ENCODE measurements around the gene TRMO.
A peak's percentile ranks its signal among the peaks of the same experiment; 100 is the strongest.

DNA sequence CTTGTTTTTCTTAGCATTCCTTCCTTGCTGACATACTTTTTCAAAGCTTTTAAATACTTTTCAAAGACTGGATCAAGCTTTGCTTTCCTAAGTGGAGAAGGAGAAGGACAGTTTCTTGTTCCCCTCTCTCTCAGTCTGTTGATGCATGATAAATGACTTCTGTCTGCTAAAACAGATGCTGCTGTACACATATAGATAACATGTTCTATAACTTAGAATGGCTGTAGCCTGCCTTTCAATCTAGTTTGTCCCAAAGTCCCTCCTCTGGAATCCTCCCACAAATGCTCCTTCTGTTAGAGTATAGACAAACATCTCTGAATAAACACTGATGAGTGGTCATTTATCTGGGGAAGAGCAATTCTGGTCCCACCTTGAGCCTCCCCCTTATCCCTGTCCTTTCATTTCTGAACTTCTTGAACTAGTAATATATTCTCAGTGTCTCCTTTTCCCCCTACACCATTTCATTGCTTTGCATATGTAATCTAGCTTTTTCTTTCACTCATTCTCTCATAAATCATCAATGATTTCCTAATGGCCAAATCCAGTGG is 21.1 kb upstream of the TRMO start:
- no peak for TF ChIP-seq EZH2 (IDR thresholded peaks at IDR 0.05; ENCODE audit: borderline replicate concordance, low read depth, low read length)
- TF ChIP-seq ZFX (CRISPR knock-in tag; IDR thresholded peaks at IDR 0.05) = no peak
- TF ChIP-seq TCF7L2 (IDR thresholded peaks at IDR 0.05; ENCODE audit: low read depth, low read length) = no peak
- TF ChIP-seq CREB1 (IDR thresholded peaks at IDR 0.05) = peak; percentile 70; the same call in 1 of the 2 replicates
- TF ChIP-seq CREB1 (CRISPR knock-in tag; IDR thresholded peaks at IDR 0.05) = no peak
- TF ChIP-seq COPS2 (conservative IDR thresholded peaks at IDR 0.05) = no peak
- TF ChIP-seq MXI1 (IDR thresholded peaks at IDR 0.05; ENCODE audit: low read depth, low read length) = no peak
- no peak for TF ChIP-seq RUNX1 (IDR thresholded peaks at IDR 0.05; ENCODE audit: low read depth)
- TF ChIP-seq TBL1XR1 (IDR thresholded peaks at IDR 0.05; ENCODE audit: low read length in 2 of 2) = peak; percentile 78 to 87; a peak in 3 of 4 replicates
- peak; percentile 63 for TF ChIP-seq FOSL1 (tag; conservative IDR thresholded peaks at IDR 0.05)
- peak; percentile 71 to 97; a peak in 3 of 4 replicates for TF ChIP-seq FOXA3 (CRISPR knock-in tag; conservative IDR thresholded peaks at IDR 0.05 in 1 of 2, IDR thresholded peaks at IDR 0.05 in 1 of 2)
- TF ChIP-seq ZNF584 (CRISPR knock-in tag; IDR thresholded peaks at IDR 0.05; ENCODE audit: low read depth) = no peak
- TF ChIP-seq CEBPB (tag; IDR thresholded peaks at IDR 0.05) = no peak
